ENCODE results near the gene HOXC5. TPM values are rescaled to one million over a fixed set of nuclear protein-coding genes. Genes with fewer than 3 reads are reported as not detected.

Gene HOXC5
- total and polyA plus RNA-seq, 8 donors, result 0.25 to 1.3 TPM; not detected in 6

- 3 to 6% (median 4%) methylated on average over 51 to 60 of the region's 60 CpGs for WGBS, 5 donors
- Histone ChIP-seq H3K4me3 (peak overlapping the region in 3 of 4 donors; percentile 42 to 56 (median 55)), H3K4me1 (peaks cover 24 to 46% (median 40%) of the 10 kb centered on the region in 4 donors), H3K27ac (no peak overlapping the region), H3K9me3 (no peaks in the 10 kb centered on the region), H3K27me3 (peaks cover 80 to 100% (median 100%) of the 10 kb centered on the region in 3 donors), H3K36me3 (no peaks in the 10 kb centered on the region)
- TF ChIP-seq POLR2AphosphoS5 (IDR thresholded peaks at IDR 0.05) (no peak), CTCF (IDR thresholded peaks at IDR 0.05) (no peak), POLR2A (IDR thresholded peaks at IDR 0.05) (no peak), EP300 (IDR thresholded peaks at IDR 0.05) (no peak)
- DNase-seq, result no peak
- intact Hi-C loops (cut with DNase I; ENCODE audit: low total_unique reads), result no loop called here
Measured at GRCh38 chr12:53994264-53995001, 38.4 kb upstream of the HOXC5 start.

GRCh38 chr12:53995002-53995377, 37.9 kb upstream of the HOXC5 start:
- intact Hi-C loops (cut with DNase I; ENCODE audit: low total_unique reads), result no loop called here
- Histone ChIP-seq H3K27me3 (peaks cover 78 to 100% (median 100%) of the 10 kb centered on the region in 3 donors), H3K36me3 (no peaks in the 10 kb centered on the region), H3K27ac (no peak overlapping the region), H3K4me1 (peaks cover 28 to 49% (median 43%) of the 10 kb centered on the region in 4 donors), H3K4me3 (peak overlapping the region; percentile 42 to 56 (median 54)), H3K9me3 (no peaks in the 10 kb centered on the region)
- 5 to 7% (median 6%) methylated on average over 14 to 17 of the region's 17 CpGs for WGBS, 5 donors
- no peak for DNase-seq
- TF ChIP-seq EP300 (IDR thresholded peaks at IDR 0.05) (no peak), POLR2AphosphoS5 (IDR thresholded peaks at IDR 0.05) (no peak), POLR2A (IDR thresholded peaks at IDR 0.05) (no peak), CTCF (IDR thresholded peaks at IDR 0.05) (no peak)

- Histone ChIP-seq H3K9me3 (no peaks in the 10 kb centered on the region), H3K27me3 (peaks cover 78 to 100% (median 100%) of the 10 kb centered on the region in 3 donors), H3K27ac (no peak overlapping the region), H3K4me1 (peaks cover 33 to 55% (median 49%) of the 10 kb centered on the region in 4 donors), H3K36me3 (no peaks in the 10 kb centered on the region), H3K4me3 (peak overlapping the region; percentile 42 to 56 (median 54))
- TF ChIP-seq POLR2A (IDR thresholded peaks at IDR 0.05) (no peak), EP300 (IDR thresholded peaks at IDR 0.05) (no peak), CTCF (IDR thresholded peaks at IDR 0.05) (no peak), POLR2AphosphoS5 (IDR thresholded peaks at IDR 0.05) (no peak)
- WGBS, 5 donors, result 2 to 5% (median 3%) methylated on average over 26 to 48 of the region's 48 CpGs
- DNase-seq, result peak; percentile 40 to 84
- intact Hi-C loops (cut with DNase I; ENCODE audit: low total_unique reads), result no loop called here
Measured at GRCh38 chr12:53995378-53996239, 37.2 kb upstream of the HOXC5 start.
